Measurements from ENCODE around the gene NPTX1.

NPTX1 gene

GRCh38 chr17:80432350-80432955 is 44.0 kb downstream of the NPTX1 start:
- no peak for FAIRE-seq
- no peak for DNase-seq (ENCODE audit: insufficient read length, low spot score)
- no peak for TF ChIP-seq TAF1 (IDR thresholded peaks at IDR 0.05; ENCODE audit: low read depth, low read length)
- TF ChIP-seq SPI1 (IDR thresholded peaks at IDR 0.05; ENCODE audit: low read depth, low read length): no peak
- TF ChIP-seq POU2F2 (IDR thresholded peaks at IDR 0.05; ENCODE audit: low read depth, low read length): no peak
- no peak for TF ChIP-seq POLR2A (IDR thresholded peaks at IDR 0.05; ENCODE audit: low read depth, low read length)
- TF ChIP-seq PAX5 (IDR thresholded peaks at IDR 0.05; ENCODE audit: insufficient read depth, low read length, severe bottlenecking): no peak
- no peak for TF ChIP-seq POLR2AphosphoS5 (IDR thresholded peaks at IDR 0.05; ENCODE audit: low read depth, low read length)

GRCh38 chr17:80431246-80432195 is 44.9 kb downstream of the NPTX1 start:
- TF ChIP-seq POLR2A (IDR thresholded peaks at IDR 0.05; ENCODE audit: low read depth, low read length): no peak
- no peak for TF ChIP-seq POLR2AphosphoS5 (IDR thresholded peaks at IDR 0.05; ENCODE audit: low read depth, low read length)
- TF ChIP-seq SPI1 (IDR thresholded peaks at IDR 0.05; ENCODE audit: low read depth, low read length): no peak
- TF ChIP-seq POU2F2 (IDR thresholded peaks at IDR 0.05; ENCODE audit: low read depth, low read length): no peak
- no peak for TF ChIP-seq PAX5 (IDR thresholded peaks at IDR 0.05; ENCODE audit: insufficient read depth, low read length, severe bottlenecking)
- TF ChIP-seq TAF1 (IDR thresholded peaks at IDR 0.05; ENCODE audit: low read depth, low read length): no peak
- no peak for FAIRE-seq
- DNase-seq (ENCODE audit: insufficient read length, low spot score): no peak

GRCh38 chr17:80430446-80431245 is 45.8 kb downstream of the NPTX1 start:
- DNase-seq (ENCODE audit: insufficient read length, low spot score) (no peak), FAIRE-seq (no peak)
- no peak for TF ChIP-seq PAX5 (IDR thresholded peaks at IDR 0.05; ENCODE audit: insufficient read depth, low read length, severe bottlenecking)
- TF ChIP-seq POU2F2 (IDR thresholded peaks at IDR 0.05; ENCODE audit: low read depth, low read length): no peak
- TF ChIP-seq POLR2A (IDR thresholded peaks at IDR 0.05; ENCODE audit: low read depth, low read length): no peak
- TF ChIP-seq SPI1 (IDR thresholded peaks at IDR 0.05; ENCODE audit: low read depth, low read length): no peak
- no peak for TF ChIP-seq POLR2AphosphoS5 (IDR thresholded peaks at IDR 0.05; ENCODE audit: low read depth, low read length)
- no peak for TF ChIP-seq TAF1 (IDR thresholded peaks at IDR 0.05; ENCODE audit: low read depth, low read length)

- FAIRE-seq (no peak), DNase-seq (ENCODE audit: insufficient read length, low spot score) (no peak)
- no peak for TF ChIP-seq POLR2A (IDR thresholded peaks at IDR 0.05; ENCODE audit: low read depth, low read length)
- no peak for TF ChIP-seq POU2F2 (IDR thresholded peaks at IDR 0.05; ENCODE audit: low read depth, low read length)
- no peak for TF ChIP-seq POLR2AphosphoS5 (IDR thresholded peaks at IDR 0.05; ENCODE audit: low read depth, low read length)
- TF ChIP-seq TAF1 (IDR thresholded peaks at IDR 0.05; ENCODE audit: low read depth, low read length): no peak
Measured at GRCh38 chr17:80429356-80430275, 46.8 kb downstream of the NPTX1 start.

GRCh38 chr17:80428796-80429195 is 47.6 kb downstream of the NPTX1 start:
- TF ChIP-seq POLR2AphosphoS5 (IDR thresholded peaks at IDR 0.05; ENCODE audit: low read depth, low read length) (no peak), PAX5 (IDR thresholded peaks at IDR 0.05; ENCODE audit: insufficient read depth, low read length, severe bottlenecking) (no peak), SPI1 (IDR thresholded peaks at IDR 0.05; ENCODE audit: low read depth, low read length) (no peak), POU2F2 (IDR thresholded peaks at IDR 0.05; ENCODE audit: low read depth, low read length) (no peak)
- FAIRE-seq (no peak), DNase-seq (ENCODE audit: insufficient read length, low spot score) (no peak)

GRCh38 chr17:80428363-80428762 is 48.0 kb downstream of the NPTX1 start:
- no peak for DNase-seq (ENCODE audit: insufficient read length, low spot score)
- TF ChIP-seq TAF1 (IDR thresholded peaks at IDR 0.05; ENCODE audit: low read depth, low read length) (no peak), SPI1 (IDR thresholded peaks at IDR 0.05; ENCODE audit: low read depth, low read length) (no peak), PAX5 (IDR thresholded peaks at IDR 0.05; ENCODE audit: insufficient read depth, low read length, severe bottlenecking) (no peak), POU2F2 (IDR thresholded peaks at IDR 0.05; ENCODE audit: low read depth, low read length) (no peak), POLR2A (IDR thresholded peaks at IDR 0.05; ENCODE audit: low read depth, low read length) (no peak), POLR2AphosphoS5 (IDR thresholded peaks at IDR 0.05; ENCODE audit: low read depth, low read length) (no peak)
- FAIRE-seq: no peak

- TF ChIP-seq SPI1 (IDR thresholded peaks at IDR 0.05; ENCODE audit: low read depth, low read length) (no peak), POU2F2 (IDR thresholded peaks at IDR 0.05; ENCODE audit: low read depth, low read length) (no peak), PAX5 (IDR thresholded peaks at IDR 0.05; ENCODE audit: insufficient read depth, low read length, severe bottlenecking) (no peak), TAF1 (IDR thresholded peaks at IDR 0.05; ENCODE audit: low read depth, low read length) (no peak), POLR2AphosphoS5 (IDR thresholded peaks at IDR 0.05; ENCODE audit: low read depth, low read length) (no peak), POLR2A (IDR thresholded peaks at IDR 0.05; ENCODE audit: low read depth, low read length) (no peak)
- FAIRE-seq (no peak), DNase-seq (ENCODE audit: insufficient read length, low spot score) (no peak)
Measured at GRCh38 chr17:80427366-80428282, 48.8 kb downstream of the NPTX1 start.

All from GM12891 (cell line).